ENCODE results near the gene PTPRD. TPM values are rescaled to one million over a fixed set of nuclear protein-coding genes. Genes with fewer than 3 reads are reported as not detected.

The PTPRD gene
- total RNA-seq, 2 donors from 2014 or later, result 19.6 to 101 TPM

GRCh38 chr9:9855177-9856078, 757.4 kb downstream of the PTPRD start:
- Histone ChIP-seq H3K9me3 (no peaks in the 10 kb centered on the region), H3K4me3 (no peak overlapping the region), H3K27ac (no peak overlapping the region), H3K36me3 (no peaks in the 10 kb centered on the region), H3K4me1 (ENCODE audit: control insufficient read depth in 1 of 2, low read depth in 2 of 2) (no peaks in the 10 kb centered on the region), H3K27me3 (replicated peaks; ENCODE audit: insufficient read depth) (no peaks in the 10 kb centered on the region)
- TF ChIP-seq, protein P1, sequence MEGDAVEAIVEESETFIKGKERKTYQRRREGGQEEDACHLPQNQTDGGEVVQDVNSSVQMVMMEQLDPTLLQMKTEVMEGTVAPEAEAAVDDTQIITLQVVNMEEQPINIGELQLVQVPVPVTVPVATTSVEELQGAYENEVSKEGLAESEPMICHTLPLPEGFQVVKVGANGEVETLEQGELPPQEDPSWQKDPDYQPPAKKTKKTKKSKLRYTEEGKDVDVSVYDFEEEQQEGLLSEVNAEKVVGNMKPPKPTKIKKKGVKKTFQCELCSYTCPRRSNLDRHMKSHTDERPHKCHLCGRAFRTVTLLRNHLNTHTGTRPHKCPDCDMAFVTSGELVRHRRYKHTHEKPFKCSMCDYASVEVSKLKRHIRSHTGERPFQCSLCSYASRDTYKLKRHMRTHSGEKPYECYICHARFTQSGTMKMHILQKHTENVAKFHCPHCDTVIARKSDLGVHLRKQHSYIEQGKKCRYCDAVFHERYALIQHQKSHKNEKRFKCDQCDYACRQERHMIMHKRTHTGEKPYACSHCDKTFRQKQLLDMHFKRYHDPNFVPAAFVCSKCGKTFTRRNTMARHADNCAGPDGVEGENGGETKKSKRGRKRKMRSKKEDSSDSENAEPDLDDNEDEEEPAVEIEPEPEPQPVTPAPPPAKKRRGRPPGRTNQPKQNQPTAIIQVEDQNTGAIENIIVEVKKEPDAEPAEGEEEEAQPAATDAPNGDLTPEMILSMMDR (IDR thresholded peaks at IDR 0.05), result no peak
- ATAC-seq (ENCODE audit: insufficient number of reproducible peaks, low FRiP score, low read depth) (no peak), DNase-seq (ENCODE audit: low spot score) (no peak)

- no peak overlapping the region for H3K27ac ChIP-seq
- no peaks in the 10 kb centered on the region for H3K27me3 ChIP-seq (replicated peaks; ENCODE audit: insufficient read depth)
- TF ChIP-seq, protein P1 (IDR thresholded peaks at IDR 0.05), result no peak
- ATAC-seq (ENCODE audit: insufficient number of reproducible peaks, low FRiP score, low read depth), result no peak
- DNase-seq (ENCODE audit: low spot score), result no peak
- H3K9me3 ChIP-seq, result no peaks in the 10 kb centered on the region
- peaks cover 0 to 3% of the 10 kb centered on the region in 2 donors for H3K4me1 ChIP-seq (ENCODE audit: control insufficient read depth in 1 of 2, low read depth in 2 of 2)
- no peak overlapping the region for H3K4me3 ChIP-seq
- H3K36me3 ChIP-seq, result no peaks in the 10 kb centered on the region
These were observed 765.1 kb downstream of the PTPRD start for GRCh38 chr9:9847750-9848149.

GRCh38 chr9:9846557-9846956, 766.2 kb downstream of the PTPRD start:
- ATAC-seq (ENCODE audit: insufficient number of reproducible peaks, low FRiP score, low read depth), result no peak
- TF ChIP-seq, protein P1 (IDR thresholded peaks at IDR 0.05), result no peak
- no peak for DNase-seq (ENCODE audit: low spot score)

DNA sequence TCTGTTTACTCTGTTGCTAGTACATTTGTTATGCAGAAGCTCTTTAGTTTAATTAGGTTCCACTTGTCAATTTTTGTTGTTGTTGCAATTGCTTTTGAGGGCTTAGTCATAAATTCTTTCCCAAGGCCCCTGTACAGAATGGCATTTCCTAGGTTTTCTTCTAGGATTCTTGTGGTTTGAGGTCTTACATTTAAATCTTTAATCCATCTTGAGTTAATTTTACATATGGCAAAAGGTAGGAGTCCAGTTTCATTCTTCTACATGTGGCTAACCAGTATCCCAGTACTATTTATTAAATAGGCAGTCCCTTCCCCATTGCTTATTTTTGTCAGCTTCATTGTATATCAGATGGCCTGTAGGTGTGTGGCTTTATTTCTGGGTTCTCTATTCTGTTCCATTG, 792.4 kb downstream of the PTPRD start:
- Histone ChIP-seq H3K9me3 (no peaks in the 10 kb centered on the region), H3K36me3 (no peaks in the 10 kb centered on the region), H3K27me3 (replicated peaks; ENCODE audit: insufficient read depth) (no peaks in the 10 kb centered on the region), H3K27ac (no peak overlapping the region), H3K4me1 (ENCODE audit: control insufficient read depth in 1 of 2, low read depth in 2 of 2) (no peaks in the 10 kb centered on the region), H3K4me3 (no peak overlapping the region)
- ATAC-seq (ENCODE audit: insufficient number of reproducible peaks, low FRiP score, low read depth) (no peak), DNase-seq (ENCODE audit: low spot score) (no peak)
- TF ChIP-seq, protein P1 (IDR thresholded peaks at IDR 0.05), result no peak

More at GRCh38 chr9:9846557-9846956, 766.2 kb downstream of the PTPRD start:
- no peaks in the 10 kb centered on the region for H3K9me3 ChIP-seq
- H3K4me3 ChIP-seq, result no peak overlapping the region
- H3K27me3 ChIP-seq (replicated peaks; ENCODE audit: insufficient read depth), result no peaks in the 10 kb centered on the region
- H3K36me3 ChIP-seq, result no peaks in the 10 kb centered on the region
- H3K27ac ChIP-seq, result no peak overlapping the region
- peaks cover 0 to 3% of the 10 kb centered on the region in 2 donors for H3K4me1 ChIP-seq (ENCODE audit: control insufficient read depth in 1 of 2, low read depth in 2 of 2)

DNA sequence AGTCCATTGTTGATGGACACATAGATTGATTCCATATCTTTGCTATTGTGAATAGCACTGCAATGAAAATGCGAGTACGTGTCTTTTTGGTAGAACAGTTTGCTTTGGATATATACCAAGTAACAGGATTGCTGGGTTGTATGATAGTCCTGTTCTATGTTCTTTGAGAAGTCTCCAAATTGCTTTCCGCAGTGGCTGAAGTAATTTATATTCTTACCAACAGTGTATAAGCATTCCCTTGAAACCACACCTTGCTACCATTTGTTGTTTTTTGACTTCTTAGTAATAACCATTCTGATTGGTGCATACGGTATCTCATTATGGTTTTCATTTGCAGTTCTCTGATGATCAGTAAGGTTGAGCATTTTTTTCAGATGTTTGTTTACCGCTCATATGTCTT, 792.9 kb downstream of the PTPRD start:
- Histone ChIP-seq H3K27ac (no peak overlapping the region), H3K4me1 (ENCODE audit: control insufficient read depth in 1 of 2, low read depth in 2 of 2) (no peaks in the 10 kb centered on the region), H3K36me3 (no peaks in the 10 kb centered on the region), H3K27me3 (replicated peaks; ENCODE audit: insufficient read depth) (no peaks in the 10 kb centered on the region), H3K4me3 (no peak overlapping the region), H3K9me3 (no peaks in the 10 kb centered on the region)
- ATAC-seq (ENCODE audit: insufficient number of reproducible peaks, low FRiP score, low read depth) (no peak), DNase-seq (ENCODE audit: low spot score) (no peak)
- TF ChIP-seq, protein P1 (IDR thresholded peaks at IDR 0.05), result no peak
